Uterus (tissue), 4 donors: ENCODE results near the gene RNU4-1. TPM values are rescaled to one million over a fixed set of nuclear protein-coding genes. Genes with fewer than 3 reads are reported as not detected.

Experiments used
- DNase-seq, 2 donors: peaks; one replicate each; pipeline ENCODE4 v3.0.0-alpha.2; 2019 to 2020
- H3K27ac ChIP-seq, 2 donors: fragments of 200-600 bp; sonication (generic); 1 replicate in 1 of 2; 2 replicates in 1 of 2; pipeline ENCODE4 v1.5.1; 2016 to 2018
- H3K27me3 ChIP-seq, 2 donors: fragments of 200-600 bp; sonication (generic); one replicate each; pipeline ENCODE4 v1.5.1; 2018 to 2019; ENCODE audit warnings: control low read depth in 1 of 2
- H3K36me3 ChIP-seq, 2 donors: fragments of 200-600 bp; sonication (generic); one replicate each; pipeline ENCODE4 v1.5.1; 2019; ENCODE audit warnings: control low read depth in 1 of 2
- H3K4me1 ChIP-seq, 2 donors: fragments of 200-600 bp; sonication (generic); one replicate each; pipeline ENCODE4 v1.5.1; 2018 to 2019; ENCODE audit warnings: control low read depth in 1 of 2
- H3K4me3 ChIP-seq, 2 donors: fragments of 200-600 bp; sonication (generic); 1 replicate in 1 of 2; 2 replicates in 1 of 2; pipeline ENCODE4 v1.5.1; 2018 to 2019; ENCODE audit warnings: mild to moderate bottlenecking in 1 of 2
- H3K9me3 ChIP-seq, 2 donors: fragments of 200-600 bp; sonication (generic); one replicate each; pipeline ENCODE4 v1.5.1; 2019; ENCODE audit warnings: control low read depth in 1 of 2
- CTCF ChIP-seq, 4 experiments: fragments of 200-600 bp in 2 of 4; fragments of 450-650 bp in 2 of 4; sonication (generic) in 2 of 4; IDR thresholded peaks; one replicate each; pipeline ENCODE4 v1.5.1; 2016 to 2019; ENCODE audit warnings: antibody characterized with exemption in 4 of 4, mild to moderate bottlenecking in 2 of 4, moderate library complexity in 1 of 4
- POLR2A ChIP-seq, 2 donors: fragments of 450-650 bp; IDR thresholded peaks; one replicate each; pipeline ENCODE4 v1.6.1; 2016; ENCODE audit warnings: antibody characterized with exemption in 2 of 2, mild to moderate bottlenecking in 1 of 2, moderate library complexity in 1 of 2
- intact Hi-C: fragments of 100-400 bp; cut with DNase I; formaldehyde crosslinking; loops from one replicate; pipeline ENCODE4 v1.15.1; 2023; ENCODE audit warnings: low total_unique reads
- total RNA-seq, 4 donors: library from RNA; depleted of rRNA in 3 of 4; stranded (reverse); fragments of >200 nt in 3 of 4; gene quantifications; one replicate each; pipeline versions ENCODE4 v1.1.0 to v1.2.4, GENCODE V29; 2014 to 2023
- donor health status: DM: yes; HTN: yes; CAD: no.

Gene RNU4-1
- total RNA-seq, 4 donors from 2014 or later = under 0.01 to 2,308 (median under 0.01) TPM

GRCh38 chr12:120262852-120263747, 29.9 kb downstream of the RNU4-1 start:
- Histone ChIP-seq H3K4me3 (peak overlapping the region; percentile 79 to 100), H3K36me3 (no peaks in the 10 kb centered on the region), H3K27ac (peak overlapping the region; percentile 97), H3K27me3 (no peaks in the 10 kb centered on the region), H3K9me3 (no peaks in the 10 kb centered on the region), H3K4me1 (peaks cover 0 to 8% of the 10 kb centered on the region in 2 donors)
- DNase-seq = no peak
- intact Hi-C loops = no loop called here
- TF ChIP-seq CTCF (IDR thresholded peaks at IDR 0.05) (no peak), POLR2A (IDR thresholded peaks at IDR 0.05) (no peak)

GRCh38 chr12:120261951-120262851, 30.8 kb downstream of the RNU4-1 start:
- Histone ChIP-seq H3K36me3 (no peaks in the 10 kb centered on the region), H3K27ac (peak overlapping the region; percentile 97), H3K4me3 (peak overlapping the region; percentile 79 to 100), H3K9me3 (no peaks in the 10 kb centered on the region), H3K4me1 (peaks cover 0 to 15% of the 10 kb centered on the region in 2 donors), H3K27me3 (no peaks in the 10 kb centered on the region)
- TF ChIP-seq POLR2A (IDR thresholded peaks at IDR 0.05) (peak in 1 of 2 donors; percentile 14), CTCF (IDR thresholded peaks at IDR 0.05) (no peak)
- intact Hi-C loops = no loop called here
- DNase-seq = no peak

- Histone ChIP-seq H3K4me3 (no peak overlapping the region), H3K36me3 (no peaks in the 10 kb centered on the region), H3K27ac (peak overlapping the region in 1 of 2 donors; percentile 97), H3K27me3 (no peaks in the 10 kb centered on the region), H3K9me3 (no peaks in the 10 kb centered on the region), H3K4me1 (peaks cover 0 to 24% of the 10 kb centered on the region in 2 donors)
- intact Hi-C loops = no loop called here
- no peak for DNase-seq
- no peak for TF ChIP-seq POLR2A (IDR thresholded peaks at IDR 0.05)
- no peak for TF ChIP-seq CTCF (IDR thresholded peaks at IDR 0.05)
Measured at GRCh38 chr12:120260607-120261006, 32.4 kb downstream of the RNU4-1 start.

- no peaks in the 10 kb centered on the region for H3K27me3 ChIP-seq
- H3K27ac ChIP-seq = peak overlapping the region; percentile 84 to 90
- H3K9me3 ChIP-seq = no peaks in the 10 kb centered on the region
- H3K4me3 ChIP-seq = no peak overlapping the region
- no peaks in the 10 kb centered on the region for H3K36me3 ChIP-seq
- peak in 1 of 2 donors; percentile 42 for DNase-seq
- TF ChIP-seq CTCF (IDR thresholded peaks at IDR 0.05) = no peak
- TF ChIP-seq POLR2A (IDR thresholded peaks at IDR 0.05) = no peak
- peaks cover 0 to 24% of the 10 kb centered on the region in 2 donors for H3K4me1 ChIP-seq
- intact Hi-C loops = no loop called here
Measured at GRCh38 chr12:120259418-120260202, 33.4 kb downstream of the RNU4-1 start.
